ENCODE data around the gene PPP1R1B.

The PPP1R1B gene

DNA sequence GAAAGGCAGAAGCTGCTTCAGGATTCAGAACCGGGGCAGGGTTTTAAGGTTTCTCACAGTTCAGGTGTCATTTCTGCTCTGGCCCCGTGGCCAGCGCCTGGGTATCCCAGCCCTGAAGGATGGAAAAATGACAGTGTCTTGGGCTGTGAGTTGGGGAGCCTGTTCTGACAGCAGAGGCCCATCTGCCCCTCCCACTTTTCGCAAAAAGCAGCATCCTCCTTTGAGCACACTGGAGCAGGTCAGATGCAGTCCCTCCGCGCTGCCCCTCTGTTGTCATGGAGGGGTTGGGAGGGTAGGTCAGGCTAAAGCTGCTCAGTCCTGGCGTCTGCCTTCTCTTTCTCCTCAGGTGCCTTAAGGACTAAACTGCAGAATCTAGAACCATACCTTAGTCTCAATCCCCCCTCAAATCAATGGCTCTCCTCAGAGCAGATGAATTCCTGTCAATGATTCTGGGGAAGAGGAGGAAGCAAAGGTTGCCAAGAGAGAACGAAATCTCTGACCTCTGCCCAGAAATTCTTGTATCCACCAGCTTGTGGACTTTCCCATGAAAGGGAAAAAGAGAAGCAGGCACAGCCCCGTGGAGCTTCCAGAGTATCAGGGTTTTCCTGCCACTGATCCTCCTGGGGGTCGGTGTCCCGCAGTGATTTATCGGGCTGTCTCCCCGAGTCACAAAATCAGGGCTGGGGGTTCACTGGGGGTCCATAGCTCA, 26.3 kb upstream of the PPP1R1B start:
- no peak for DNase-seq (ENCODE audit: low read depth in 2 of 2)

DNA sequence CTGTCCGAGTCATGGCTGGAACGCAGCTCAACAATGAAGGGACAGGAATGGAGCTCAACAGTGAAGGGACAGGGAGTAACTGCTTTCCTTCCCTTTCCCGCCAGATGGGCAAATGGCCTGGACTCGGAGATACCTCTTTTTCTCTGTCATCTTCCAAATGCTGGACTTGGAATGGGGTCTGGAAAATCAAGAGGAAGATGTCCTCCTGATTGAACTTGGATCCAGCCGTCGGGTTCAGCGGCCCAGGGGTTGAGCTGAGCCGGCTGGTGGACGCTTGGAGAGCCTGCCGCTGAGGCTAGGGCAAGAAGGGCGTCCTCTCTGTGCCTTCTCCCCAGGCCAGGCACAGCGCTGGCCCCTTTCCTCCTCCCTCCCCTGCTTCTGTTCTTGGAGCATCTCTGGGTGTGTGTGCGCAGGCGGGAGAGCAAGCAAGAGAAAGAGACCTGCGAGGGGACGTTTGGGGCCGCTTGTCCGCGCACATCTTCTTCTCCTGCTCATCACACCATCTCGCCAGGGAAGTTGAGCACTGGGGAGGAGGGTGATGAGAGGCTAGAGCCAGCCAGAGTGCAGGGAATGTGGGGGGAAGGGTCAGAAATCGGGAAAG, 25.7 kb upstream of the PPP1R1B start:
- no peak for DNase-seq (ENCODE audit: low read depth in 2 of 2)

DNA sequence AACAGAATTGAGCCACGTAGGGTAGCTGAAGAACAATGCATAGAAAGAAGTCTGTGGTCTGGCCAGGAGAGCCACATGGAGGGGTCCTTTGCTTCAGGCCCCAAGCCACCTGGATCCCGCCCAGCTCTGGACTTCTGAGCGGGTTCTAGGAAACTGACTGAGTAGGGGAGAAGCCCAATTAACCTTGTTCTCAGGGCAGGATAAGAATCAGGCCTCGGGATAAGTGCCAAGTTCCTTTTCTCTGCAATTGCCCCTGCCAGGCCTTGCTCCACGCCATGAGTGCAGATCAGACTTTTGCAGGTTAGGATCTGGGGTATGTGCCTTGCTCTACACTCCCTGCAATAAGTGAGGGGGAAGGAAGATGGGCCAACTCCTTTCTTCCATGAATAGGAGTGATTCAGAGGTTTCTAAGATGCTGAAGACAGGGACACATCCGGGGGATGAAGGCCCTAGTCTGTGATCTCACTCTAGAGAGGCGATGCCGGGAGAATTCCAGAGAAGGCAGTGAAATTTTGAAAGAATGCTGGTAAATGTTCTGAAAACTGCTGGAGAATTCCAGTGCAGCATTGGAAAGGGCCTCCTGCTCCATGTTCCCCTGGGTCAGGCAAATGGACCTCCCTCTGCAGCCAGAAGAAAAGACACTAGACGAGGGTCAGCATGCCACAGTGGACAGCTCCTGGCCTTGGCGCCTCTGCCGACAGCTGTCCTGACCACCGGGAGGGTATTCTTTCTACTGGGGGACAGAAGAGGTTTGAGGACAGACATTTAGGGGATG, 24.8 kb upstream of the PPP1R1B start:
- no peak for DNase-seq (ENCODE audit: low read depth in 2 of 2)

DNA sequence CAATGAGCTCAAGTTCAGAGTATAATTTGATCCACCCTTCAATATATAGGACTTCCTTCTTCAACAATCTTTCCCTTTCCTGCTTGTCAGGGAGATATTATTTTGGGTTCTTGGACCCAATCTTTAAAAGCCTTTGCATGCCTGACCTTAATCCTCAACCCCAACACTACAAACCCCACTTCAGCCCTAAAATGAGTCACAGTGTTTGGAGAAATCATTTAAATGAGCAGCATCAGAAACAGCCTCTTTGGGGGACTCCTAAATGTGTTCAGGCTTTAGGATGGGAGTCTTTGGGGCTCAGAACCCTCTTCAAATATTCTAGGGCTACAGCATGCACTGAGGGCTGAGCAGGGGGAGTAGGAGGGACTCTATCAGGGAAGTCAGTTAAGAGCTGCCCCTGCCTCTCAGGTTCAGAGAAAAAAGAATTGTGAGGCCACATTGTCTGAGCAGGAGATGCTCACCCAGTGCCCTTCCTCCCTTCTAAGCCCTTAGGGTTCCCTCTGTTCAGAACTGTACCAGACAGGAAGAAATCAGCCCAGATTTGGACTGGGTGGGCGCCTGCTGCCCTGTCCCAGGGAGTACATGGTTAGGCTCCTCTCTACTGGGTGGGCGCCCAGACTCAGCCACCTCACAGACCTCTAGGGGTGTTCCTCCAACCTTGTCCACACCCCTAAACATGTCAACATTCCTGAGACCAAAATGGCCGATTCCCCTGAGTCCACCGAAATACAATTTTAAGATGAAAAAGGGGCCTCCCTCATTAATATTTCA, 24.0 kb upstream of the PPP1R1B start:
- DNase-seq (ENCODE audit: low read depth in 2 of 2) = no peak

DNA sequence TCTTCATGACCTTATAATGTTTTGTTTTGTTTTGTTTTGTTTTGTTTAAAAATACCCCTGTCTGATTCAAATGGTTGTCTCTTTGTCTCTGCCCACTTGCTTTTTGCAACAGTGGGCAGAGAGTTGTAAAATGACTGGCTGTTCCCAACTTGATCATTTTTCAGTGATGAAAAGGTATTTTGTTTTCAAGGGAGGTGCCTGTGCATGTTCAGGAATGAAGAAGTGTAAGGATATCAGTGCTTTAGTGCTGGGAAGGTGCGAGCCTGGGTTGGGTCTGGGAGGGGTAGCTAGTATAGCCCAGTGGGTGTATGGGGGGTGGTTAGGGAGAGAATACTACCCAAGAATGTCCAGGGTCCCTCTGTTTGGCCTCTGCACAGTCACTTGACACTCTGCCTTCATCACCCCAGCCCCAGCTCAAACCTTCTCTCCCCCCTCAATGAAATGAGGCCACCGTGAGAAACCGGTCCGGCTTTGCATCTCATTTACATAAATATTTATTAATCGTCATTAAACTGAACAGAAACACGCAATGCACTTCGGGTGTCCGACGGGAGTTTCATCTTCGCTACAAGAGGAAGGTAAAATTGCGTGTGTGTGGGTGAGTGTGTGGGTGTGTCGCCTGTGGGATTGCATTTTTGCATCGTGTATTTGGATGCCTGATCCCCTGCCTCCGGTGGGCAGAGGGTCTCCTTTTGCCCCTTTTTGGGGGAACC, 23.3 kb upstream of the PPP1R1B start:
- no peak for DNase-seq (ENCODE audit: low read depth in 2 of 2)

DNA sequence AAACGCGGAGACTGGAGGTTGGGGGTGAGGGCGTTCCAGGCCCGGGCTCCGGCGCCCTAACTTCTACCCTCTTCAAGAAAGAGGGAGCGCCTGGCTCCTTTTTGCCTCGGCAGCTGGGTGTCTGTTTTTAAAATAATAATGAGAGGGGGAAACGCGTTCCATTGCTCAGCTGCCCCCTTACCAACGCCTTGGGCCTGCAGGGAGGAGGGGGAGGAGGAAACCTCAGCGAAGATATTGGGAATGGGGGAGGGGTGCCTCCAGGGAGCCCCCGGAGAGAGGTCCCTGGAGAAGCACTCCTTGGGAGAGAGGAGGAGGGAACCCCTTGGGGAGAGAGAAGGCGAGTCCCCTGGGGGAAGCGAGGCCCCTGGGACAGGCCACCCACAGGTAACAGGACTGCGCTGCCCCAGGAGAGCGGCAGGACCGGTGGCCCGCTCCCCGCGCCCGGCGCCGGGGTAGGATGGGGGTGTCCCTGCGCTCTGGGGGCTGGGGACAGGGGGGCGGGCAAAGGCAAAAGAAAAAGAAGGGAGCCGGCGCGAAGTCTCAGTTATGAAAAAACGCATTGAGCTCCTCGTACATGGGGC, 21.8 kb upstream of the PPP1R1B start:
- DNase-seq (ENCODE audit: low read depth in 2 of 2) = no peak

DNA sequence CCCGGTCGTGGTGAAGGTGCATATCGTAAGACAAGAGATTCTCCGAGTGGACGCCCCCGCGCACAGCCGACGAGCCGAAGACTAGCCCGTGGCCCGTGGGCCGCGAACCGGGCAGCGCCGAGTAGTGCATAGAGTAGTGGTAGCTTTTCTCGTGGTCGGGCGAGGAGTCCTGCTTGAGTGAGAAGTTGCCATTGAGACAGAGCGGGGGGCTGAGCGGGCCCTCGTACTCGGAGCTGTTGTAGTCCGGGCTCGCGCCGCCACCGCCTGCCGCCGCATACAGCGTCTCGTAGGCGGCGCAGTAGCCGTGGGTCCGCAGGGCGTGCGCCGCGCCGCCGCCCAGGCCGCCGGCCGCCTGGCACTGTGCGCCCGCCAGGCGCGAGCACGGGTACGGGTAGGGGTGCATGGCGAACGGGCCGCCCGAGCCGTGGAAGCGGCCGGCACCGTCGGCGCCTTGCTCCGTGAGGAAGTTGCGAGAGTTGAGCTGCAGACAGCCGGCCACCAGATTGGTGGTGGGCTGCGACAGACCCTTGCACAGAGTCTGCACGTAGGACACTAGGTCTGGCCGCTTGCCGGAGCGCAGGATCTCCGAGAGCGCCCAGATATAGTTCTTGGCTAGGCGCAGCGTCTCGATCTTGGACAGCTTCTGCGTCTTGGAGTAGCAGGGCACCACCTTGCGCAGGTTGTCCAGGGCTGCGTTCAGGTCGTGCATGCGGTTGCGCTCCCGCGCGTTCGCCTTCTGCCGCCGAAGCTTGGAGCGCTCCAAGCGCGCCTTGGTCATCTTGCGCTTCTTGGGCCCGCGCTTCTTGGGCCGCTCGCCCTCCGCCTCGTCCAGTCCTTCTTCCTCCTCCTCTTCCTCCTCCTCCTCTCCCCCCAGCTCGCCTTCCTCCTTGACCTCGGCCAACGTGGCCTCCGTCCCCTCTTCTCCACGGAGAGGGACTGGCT, 21.0 kb upstream of the PPP1R1B start:
- no peak for DNase-seq (ENCODE audit: low read depth in 2 of 2)

DNA sequence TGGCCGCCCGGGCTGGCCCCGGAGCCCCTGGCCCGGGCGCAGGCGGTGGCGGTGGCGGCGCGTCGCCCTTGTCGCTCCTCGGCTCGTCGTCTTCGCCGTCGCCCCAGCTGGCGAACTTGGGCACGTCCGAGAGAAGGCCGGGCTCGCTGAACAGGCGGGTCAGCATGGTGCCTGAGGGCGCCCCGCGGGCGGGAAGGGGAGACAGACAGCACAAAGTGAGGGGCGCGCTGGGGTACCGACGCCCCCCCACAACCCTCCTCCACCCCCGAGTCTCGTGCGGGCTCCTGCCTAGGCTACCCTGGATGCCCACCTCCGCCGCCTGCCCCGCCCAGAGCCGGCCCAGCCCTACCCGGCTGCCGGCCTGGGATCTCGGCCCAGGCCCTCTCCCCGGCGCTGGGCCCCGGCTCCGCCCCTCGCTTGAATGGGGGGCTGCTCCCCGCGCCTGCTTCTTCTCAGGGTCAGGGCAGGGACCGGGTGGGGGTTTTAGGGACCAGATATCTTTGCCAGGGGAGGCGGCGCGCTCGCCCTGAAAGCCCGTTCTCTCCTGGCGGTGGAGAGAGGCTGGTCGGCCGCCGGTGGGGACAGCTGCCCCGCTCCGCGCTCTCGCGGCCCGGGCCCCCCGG, 20.2 kb upstream of the PPP1R1B start:
- DNase-seq (ENCODE audit: low read depth in 2 of 2) = no peak

DNA sequence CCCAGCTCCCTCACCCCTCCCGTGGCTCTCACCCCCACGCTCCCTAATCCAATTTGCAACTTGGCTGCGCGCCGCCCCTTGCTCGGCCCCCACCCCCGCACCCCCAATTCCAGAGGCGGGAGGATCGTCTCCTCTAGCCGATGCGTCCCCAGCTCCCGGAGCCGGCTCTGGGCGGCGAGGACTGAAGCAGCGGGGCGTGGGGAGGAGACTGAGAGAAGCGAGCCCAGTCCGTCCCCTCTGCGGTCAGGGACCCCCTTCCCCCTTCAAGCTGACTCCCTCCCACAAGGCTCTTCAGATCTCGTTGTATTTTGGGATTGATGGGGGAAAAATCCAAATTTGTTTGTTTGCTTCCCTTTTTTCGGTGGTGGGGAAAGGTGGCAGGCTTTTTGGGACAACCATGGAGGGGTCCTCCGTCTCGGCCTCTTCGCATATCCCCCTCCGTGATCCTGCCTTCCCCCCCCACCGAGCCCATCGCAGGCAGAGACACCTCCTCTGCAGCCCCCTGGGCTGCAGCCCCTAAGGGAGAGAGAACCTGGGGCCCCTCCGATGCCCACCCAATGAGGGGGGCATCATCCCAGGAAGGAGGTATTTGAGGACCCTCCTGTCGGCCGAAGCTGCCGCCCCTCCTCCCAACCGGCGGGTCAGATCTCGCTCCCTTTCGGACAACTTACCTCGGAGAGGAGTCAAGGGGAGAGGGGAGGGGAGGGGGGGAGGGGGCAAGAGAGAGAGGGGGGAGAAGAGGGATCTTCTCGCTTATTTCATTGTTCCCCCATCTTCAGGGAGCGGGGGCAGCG, 19.5 kb upstream of the PPP1R1B start:
- no peak for DNase-seq (ENCODE audit: low read depth in 2 of 2)

DNA sequence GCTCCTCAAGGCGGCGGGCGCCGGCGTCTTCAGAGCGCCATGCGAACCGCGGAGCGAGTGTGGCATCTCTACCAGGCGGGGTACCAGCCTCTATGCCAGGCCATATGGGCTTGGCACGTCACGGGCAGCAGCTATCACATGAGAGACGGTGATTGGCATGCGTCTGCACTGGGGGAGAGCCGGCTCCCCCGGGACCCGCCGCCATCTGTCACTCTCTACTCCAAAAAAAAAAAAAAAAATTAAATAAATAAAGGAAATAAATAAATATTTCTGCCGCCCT, 19.0 kb upstream of the PPP1R1B start, which contains the start of gene NEUROD2:
TSS of gene NEUROD2 (minus strand) at position 70 of the 280 bp plus-strand sequence. CDS start 1,321 bp downstream, outside the sequence.
- no peak for DNase-seq (ENCODE audit: low read depth in 2 of 2)

DNA sequence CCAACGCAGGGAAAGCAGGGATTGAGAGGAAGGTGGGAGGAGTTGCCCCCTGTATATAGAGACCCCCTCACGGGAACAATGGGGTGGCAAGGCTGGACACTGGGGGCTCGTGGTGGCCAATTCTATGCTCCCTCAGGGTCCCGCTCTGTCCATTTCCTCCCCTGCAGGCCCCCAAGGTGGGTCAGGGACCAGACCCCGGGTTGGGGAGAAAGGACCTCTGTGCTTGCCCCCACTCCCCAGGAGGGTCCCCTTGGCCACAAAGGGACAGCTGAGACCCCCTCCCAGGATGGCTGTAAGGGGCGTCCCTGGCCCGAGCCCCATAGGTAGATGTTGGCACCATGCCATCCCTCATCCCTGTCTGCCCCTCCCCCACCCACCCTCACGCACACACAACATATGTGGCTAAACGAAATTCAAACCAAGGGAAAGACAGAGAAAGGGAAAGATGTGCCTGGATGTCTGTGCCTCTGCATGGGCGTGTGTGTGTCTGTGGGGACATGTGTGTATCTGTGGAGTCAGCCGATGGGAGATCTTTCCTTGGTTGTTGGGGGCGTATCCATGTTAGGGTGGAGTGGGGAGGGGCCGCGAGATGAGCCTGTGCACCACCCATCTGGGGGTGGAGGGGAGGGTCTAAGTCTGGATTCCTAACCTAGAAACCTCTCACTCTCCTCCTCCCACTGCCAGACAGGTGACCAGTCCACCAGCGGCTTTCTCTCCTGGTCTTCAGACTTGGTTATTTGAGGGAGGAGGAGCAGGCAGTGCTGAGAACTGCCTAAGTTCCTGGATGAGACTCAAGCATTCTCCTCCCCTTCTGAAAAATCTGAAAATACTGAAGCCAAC, 18.4 kb upstream of the PPP1R1B start:
- DNase-seq (ENCODE audit: low read depth in 2 of 2) = no peak

DNA sequence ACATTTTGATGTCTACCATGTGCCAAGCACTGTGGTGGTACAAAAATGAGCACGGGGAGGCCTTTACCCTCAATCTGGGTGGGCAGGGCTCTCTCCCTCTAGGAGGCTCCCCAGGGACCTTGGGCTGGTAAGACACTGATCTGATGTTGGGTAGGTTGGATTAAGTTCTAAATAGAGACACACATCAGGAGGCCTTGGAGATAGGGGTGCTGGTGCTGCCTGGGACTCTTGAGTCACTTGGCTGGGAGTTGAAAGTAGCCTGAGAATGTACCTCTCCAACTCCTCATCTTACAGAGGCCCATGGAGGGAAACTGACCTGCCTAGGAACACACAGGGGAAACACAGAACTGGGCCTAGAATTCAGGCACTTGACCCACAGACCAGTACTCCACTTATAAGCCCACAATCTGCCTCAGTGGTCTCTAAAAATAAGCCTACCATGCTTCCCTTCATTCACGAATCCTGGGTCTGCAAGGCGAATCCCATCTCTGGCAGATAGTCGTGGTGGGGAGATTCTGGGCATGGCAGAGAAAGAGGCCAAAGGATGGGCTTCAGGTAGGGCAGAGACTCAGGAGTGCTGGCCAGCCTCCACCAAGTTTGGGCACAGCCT, 17.2 kb upstream of the PPP1R1B start:
- DNase-seq (ENCODE audit: low read depth in 2 of 2) = no peak

DNA sequence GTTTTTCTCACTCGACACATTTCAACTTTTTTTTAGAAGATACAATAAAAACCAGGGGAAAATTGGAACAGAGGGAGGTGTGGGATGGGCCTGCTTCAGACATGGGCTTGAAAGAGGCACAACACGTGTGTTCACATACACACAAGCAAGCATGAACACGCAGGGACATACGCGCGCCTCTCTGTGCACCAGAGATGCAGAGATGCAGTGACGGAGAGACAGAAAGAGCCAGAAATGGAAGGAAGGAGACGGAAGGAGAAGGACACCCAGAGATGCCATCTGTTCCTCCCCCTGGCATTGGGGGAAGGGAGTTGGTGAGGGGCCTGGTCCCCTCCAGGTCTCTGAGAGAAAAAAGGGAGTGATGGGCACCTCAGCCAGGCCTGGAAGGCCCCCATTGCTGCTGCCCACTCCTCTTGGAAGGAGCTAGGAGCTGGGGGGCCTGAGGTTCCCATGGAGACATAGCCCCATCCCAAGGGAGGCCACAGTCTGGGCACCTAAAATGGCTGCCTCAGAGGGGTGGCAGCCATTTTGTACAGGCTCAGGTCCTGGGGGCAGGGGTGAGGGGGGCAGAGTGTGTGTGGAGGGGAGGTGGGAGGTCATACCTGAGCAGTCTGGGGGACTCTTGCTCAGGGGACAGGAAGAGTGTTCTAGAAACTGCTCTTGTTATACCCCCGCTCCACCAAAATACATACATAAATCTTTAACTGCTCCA, 15.2 kb upstream of the PPP1R1B start:
- no peak for DNase-seq (ENCODE audit: low read depth in 2 of 2)

DNA sequence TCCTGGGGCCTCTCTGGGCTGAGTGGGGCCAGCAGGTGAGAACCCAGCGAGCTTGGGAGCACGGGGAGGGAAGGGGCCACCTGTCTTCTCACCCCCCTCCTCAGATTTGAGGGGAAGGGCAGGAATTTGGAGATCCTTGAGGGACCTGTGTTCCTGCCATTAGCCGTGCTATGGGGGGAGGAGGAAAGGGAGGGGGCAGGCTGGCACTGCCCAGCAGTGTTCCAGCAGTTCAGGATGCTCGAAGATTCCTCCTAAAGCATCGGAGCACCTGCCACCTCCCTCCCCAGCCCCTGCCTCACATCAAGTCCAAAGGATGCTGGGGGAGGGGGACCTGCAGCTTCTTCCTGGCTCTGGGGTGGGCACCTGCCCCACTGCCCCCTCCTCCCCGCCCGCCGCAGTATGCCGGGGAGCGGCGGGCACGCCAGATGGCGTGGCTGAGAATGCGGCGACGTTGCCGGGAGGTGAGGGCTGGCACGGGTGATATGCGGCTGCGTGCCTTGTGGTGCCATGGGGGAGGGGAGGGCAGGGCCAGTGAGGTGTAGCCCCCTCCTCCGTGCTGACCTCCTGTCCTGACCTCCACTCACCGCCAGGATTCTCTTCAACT, 14.4 kb upstream of the PPP1R1B start:
- DNase-seq (ENCODE audit: low read depth in 2 of 2) = no peak

DNA sequence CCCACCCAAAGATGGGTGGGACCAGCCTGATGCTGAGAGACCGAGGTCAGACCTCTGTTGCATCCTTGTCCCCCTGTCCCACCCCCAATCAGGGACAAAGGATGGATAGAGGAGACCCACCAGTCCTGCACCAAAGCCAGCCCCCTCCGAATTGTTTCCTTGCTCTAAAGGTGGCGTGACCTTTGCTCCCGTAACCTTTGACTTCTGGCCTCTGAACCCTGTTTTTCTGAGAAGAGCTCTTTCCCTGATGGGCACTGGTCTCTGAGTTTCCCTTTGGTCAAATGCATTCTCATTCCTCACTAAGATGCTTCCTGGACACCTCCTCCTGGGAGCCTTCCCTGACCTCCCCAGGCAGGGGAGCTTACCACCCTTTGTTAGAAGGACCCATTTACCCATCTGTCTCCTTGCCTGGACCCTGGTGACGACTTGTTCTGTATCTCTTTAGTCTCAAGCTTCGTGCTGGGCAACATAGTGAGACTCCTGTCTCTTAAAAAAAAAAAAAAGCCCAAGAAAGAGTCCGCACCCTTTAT, 13.8 kb upstream of the PPP1R1B start:
- DNase-seq (ENCODE audit: low read depth in 2 of 2) = no peak

DNA sequence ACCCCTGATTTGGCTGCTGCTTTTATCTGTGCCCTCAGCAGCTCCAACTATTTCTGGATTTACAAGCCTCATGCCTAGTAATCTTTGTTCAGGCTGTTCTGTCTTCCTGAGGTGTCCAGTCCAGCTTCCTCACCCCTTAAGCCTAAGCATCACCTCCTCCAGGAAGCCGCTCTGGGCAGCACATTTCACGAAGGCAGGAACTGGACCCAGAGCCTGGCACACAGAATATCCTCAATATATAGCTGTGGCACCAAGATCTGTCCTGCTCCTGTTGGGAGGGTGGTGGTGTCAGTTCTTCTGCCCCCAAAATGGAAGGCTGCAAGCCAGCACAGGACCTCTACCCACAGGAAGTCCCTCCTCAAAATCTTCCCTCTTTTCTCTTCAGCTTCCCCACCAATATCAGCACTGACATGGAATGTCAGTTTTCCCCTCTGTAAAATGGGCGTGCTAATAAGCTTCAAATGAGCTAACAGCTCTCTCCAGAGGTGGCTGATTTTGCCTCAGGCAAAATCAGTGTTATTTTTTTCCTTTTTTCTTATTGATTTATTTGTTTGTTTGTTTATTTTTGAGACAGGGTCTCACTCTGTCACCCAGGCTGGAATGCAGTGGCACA, 12.1 kb upstream of the PPP1R1B start:
- DNase-seq (ENCODE audit: low read depth in 2 of 2) = no peak
